Lower lobe of right lung (tissue), 2 donors: ENCODE measurements around the gene VWA5B1. TPM values are rescaled to one million over a fixed set of nuclear protein-coding genes. Genes with fewer than 3 reads are reported as not detected.

Experiments used
- ATAC-seq, 2 donors: fragments of 200-7000 bp; cut with Tn5 transposase; one replicate each; pipeline ENCODE4 v1.9.1; 2020 to 2022; ENCODE audit warnings: mild to moderate bottlenecking in 2 of 2, moderate library complexity in 2 of 2
- DNase-seq: peaks from one replicate; pipeline ENCODE4 v3.0.0-alpha.2; 2020
- H3K27ac ChIP-seq: fragments of 200-600 bp; one replicate; pipeline ENCODE4 v1.8.0; 2022
- H3K27me3 ChIP-seq: fragments of 200-600 bp; one replicate; pipeline ENCODE4 v1.8.0; 2022; ENCODE audit warnings: low read depth
- H3K36me3 ChIP-seq: fragments of 200-600 bp; one replicate; pipeline ENCODE4 v1.8.0; 2022; ENCODE audit warnings: mild to moderate bottlenecking
- H3K4me1 ChIP-seq: fragments of 200-600 bp; one replicate; pipeline ENCODE4 v1.8.0; 2022
- H3K4me3 ChIP-seq: fragments of 200-600 bp; one replicate; pipeline ENCODE4 v1.8.0; 2022; ENCODE audit warnings: mild to moderate bottlenecking
- H3K9me3 ChIP-seq: fragments of 200-600 bp; one replicate; pipeline ENCODE4 v1.8.0; 2022
- intact Hi-C: fragments of 100-400 bp; cut with DNase I; formaldehyde crosslinking; loops from one replicate; pipeline ENCODE4 v1.11.0; 2022
- total RNA-seq: library from RNA; stranded (reverse); fragmentation: NEBNext Ultra II Directional; extraction: Animal tissue kit (Norgen Biotek cat#: 25700); gene quantifications from one replicate; pipeline ENCODE4 v1.2.1, GENCODE V29; 2021
- TF ChIP-seq, protein P1 (sequence below): fragments of 200-600 bp; IDR thresholded peaks from one replicate; pipeline ENCODE4 v1.8.0; 2022; ENCODE audit warnings: antibody characterized with exemption, mild to moderate bottlenecking
- donor health status: DM: no; HTN: yes; CAD: no; lungs with severe emphysema.

Gene VWA5B1
- total RNA-seq, 1 donor from 2014 or later = 0.30 TPM

DNA sequence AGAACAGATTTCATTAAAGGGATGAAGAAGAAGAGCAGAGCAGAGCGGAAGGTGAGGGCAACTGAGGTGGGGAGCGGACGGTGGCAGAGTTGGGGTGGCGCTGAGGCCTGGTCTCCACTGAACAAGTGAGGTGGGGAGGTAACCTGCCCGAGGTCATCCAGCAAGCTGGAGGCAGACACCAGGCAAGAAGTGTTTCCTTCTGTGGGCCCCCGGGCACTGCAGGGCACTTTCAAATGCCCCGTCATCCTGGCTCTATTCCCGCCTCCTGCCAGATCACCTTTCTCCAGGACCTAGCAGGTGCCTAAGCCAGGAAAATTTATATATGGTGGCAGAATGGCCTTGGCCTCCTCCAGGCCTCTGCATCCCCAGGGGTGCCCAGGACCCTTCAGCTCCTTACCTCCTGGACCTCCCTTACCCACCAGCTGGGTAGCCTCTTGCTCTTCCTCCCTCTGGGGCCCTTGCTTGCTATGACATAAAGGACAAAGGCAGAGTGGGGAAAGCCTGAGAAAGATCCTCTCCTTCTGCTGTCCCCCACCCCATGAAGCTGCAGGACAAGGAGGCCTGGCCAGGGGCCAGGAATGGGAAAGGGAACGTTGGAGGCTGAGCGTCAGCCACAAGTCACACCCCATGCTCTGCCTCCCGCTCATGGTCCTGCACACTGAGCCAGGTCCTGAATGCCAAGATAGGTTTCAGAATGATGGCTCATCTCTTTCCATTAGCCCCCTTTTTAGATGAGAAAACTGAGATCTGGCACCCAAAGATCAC, 29.0 kb downstream of the VWA5B1 start:
- TF ChIP-seq, protein P1, sequence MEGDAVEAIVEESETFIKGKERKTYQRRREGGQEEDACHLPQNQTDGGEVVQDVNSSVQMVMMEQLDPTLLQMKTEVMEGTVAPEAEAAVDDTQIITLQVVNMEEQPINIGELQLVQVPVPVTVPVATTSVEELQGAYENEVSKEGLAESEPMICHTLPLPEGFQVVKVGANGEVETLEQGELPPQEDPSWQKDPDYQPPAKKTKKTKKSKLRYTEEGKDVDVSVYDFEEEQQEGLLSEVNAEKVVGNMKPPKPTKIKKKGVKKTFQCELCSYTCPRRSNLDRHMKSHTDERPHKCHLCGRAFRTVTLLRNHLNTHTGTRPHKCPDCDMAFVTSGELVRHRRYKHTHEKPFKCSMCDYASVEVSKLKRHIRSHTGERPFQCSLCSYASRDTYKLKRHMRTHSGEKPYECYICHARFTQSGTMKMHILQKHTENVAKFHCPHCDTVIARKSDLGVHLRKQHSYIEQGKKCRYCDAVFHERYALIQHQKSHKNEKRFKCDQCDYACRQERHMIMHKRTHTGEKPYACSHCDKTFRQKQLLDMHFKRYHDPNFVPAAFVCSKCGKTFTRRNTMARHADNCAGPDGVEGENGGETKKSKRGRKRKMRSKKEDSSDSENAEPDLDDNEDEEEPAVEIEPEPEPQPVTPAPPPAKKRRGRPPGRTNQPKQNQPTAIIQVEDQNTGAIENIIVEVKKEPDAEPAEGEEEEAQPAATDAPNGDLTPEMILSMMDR = no peak
- no peak for ATAC-seq
- no peak overlapping the region for H3K27ac ChIP-seq
- H3K4me1 ChIP-seq = peaks cover 16% of the 10 kb centered on the region
- peaks cover 12% of the 10 kb centered on the region for H3K27me3 ChIP-seq
- no peaks in the 10 kb centered on the region for H3K36me3 ChIP-seq
- no peak overlapping the region for H3K4me3 ChIP-seq
- intact Hi-C loops = no loop called here
- no peaks in the 10 kb centered on the region for H3K9me3 ChIP-seq
- no peak for DNase-seq

DNA sequence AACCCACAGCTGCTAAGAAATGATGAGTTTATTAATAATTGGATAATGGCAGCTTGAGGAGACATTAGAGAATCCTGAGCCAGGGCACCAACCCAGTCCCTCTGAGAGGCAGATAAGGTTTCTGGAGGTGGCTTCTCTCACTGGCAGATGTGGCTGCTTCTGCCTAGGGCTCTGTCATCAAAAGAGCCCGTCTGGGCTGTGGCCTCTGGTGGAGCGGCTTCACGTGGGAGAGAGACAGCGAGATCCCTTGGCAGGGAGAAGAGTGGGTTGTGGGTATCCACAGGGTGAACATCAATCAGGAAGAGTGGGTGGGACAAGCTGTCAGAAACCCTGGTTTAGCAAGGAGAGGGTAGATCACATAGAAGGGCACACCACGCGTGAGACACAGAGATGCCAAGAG, 30.0 kb downstream of the VWA5B1 start:
- Histone ChIP-seq H3K36me3 (no peaks in the 10 kb centered on the region), H3K4me1 (peaks cover 23% of the 10 kb centered on the region), H3K27me3 (peaks cover 7% of the 10 kb centered on the region), H3K27ac (no peak overlapping the region), H3K4me3 (no peak overlapping the region), H3K9me3 (no peaks in the 10 kb centered on the region)
- TF ChIP-seq, protein P1 = no peak
- no peak for DNase-seq
- intact Hi-C loops = no loop called here
- no peak for ATAC-seq

DNA sequence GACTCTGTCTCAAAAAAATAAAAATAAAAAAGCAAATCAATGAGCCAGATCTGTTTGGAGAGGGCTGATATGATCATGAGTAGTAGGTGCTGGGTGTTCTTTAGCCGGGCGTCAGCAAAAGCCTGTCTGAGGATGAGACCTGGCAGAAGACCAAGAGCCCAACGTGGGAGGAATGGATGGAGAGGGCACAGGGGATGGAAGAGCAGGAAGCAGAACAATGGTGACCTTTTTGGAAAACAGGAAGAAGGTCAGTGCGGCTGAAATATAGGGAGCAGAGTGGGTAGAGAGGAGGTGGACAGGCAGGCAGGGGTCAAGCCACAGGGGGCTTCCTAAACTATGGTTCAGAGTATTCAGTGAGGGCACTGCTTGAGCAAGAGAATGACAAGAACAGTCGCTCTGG, 30.9 kb downstream of the VWA5B1 start:
- peaks cover 7% of the 10 kb centered on the region for H3K27me3 ChIP-seq
- TF ChIP-seq, protein P1 = no peak

DNA sequence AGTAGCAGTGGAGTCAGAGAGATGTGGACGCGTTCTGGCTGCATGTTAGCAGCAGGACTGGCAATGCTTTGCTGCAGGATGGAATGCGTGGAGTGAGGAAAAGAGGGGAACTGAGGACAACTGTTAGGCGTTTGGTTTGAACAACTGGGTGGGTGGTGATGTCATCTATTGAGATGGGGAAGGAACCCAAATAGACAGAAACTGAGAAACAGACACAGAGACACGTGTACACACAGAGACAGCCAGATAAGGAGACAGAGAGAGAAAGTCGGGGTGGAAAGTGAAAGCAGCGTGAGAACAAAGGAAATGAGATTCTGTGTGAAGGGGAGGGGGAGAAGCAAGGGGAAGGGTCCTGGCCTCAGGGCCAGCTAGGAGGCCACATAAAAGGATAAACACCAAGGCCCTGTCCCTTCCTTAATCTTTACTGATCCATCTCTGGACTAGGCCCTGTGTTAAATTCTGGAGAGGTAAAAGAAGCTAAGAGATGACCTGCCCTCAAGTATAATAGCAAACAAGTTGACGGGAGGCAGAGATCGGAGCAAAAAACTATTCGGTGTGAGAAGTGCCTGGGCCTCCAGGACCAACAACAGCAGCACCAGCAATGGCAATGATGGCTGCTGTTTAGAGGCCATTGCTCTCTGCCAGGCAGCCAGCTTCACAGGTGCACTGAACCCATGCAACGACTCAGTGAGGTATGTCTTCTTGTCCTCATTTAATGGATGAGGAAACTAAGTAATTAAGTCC, 31.6 kb downstream of the VWA5B1 start:
- no peak for DNase-seq
- Histone ChIP-seq H3K27me3 (peaks cover 7% of the 10 kb centered on the region), H3K4me1 (peaks cover 23% of the 10 kb centered on the region), H3K9me3 (no peaks in the 10 kb centered on the region), H3K36me3 (no peaks in the 10 kb centered on the region), H3K4me3 (no peak overlapping the region), H3K27ac (peak overlapping the region; percentile 33)
- no peak for ATAC-seq
- TF ChIP-seq, protein P1 = no peak
- intact Hi-C loops = no loop called here

More for the DNA sequence above, 30.9 kb downstream of the VWA5B1 start:
- Histone ChIP-seq H3K9me3 (no peaks in the 10 kb centered on the region), H3K4me1 (peaks cover 23% of the 10 kb centered on the region), H3K4me3 (no peak overlapping the region), H3K27ac (no peak overlapping the region), H3K36me3 (no peaks in the 10 kb centered on the region)
- DNase-seq = no peak
- no peak for ATAC-seq
- intact Hi-C loops = no loop called here

DNA sequence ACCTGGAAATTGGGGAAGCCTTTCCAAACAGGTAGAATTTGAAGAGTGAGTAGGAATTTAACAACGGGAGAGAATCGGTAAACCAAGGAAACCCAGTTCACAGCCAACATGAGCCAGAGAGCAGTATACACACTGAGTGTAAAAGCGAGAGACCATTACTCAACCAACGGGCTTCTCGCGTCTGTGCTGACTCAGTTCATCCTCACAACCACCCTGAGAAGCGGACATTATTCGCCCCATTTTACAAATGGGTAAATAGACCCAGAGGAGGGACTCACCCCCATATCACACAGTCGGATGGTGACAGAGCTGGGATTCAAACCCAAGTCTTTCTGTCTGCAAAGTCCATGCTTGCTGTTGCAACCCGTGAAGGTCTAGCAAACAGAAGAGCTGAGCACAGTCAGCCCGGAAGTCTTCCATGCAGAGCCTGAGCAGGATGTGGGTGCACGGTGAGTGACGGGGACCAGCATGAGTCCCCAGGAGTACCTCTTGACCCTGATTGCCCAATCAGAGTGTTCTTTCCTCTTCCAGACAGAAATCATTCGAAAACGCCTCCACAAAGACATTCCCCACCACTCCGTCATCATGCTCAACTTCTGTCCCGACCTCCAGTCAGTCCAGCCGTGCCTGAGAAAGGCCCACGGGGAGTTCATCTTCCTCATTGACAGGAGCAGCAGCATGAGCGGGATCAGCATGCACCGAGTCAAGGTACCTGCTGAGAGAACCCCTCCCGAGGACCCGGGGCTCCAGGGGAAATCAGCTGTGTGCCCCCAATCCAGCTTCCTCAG, 32.3 kb downstream of the VWA5B1 start:
- Histone ChIP-seq H3K4me3 (no peak overlapping the region), H3K4me1 (peaks cover 23% of the 10 kb centered on the region), H3K27me3 (peaks cover 7% of the 10 kb centered on the region), H3K36me3 (no peaks in the 10 kb centered on the region), H3K9me3 (no peaks in the 10 kb centered on the region), H3K27ac (peak overlapping the region; percentile 33)
- ATAC-seq (peak; percentile 25 to 51), DNase-seq (no peak)
- TF ChIP-seq, protein P1 = no peak
- intact Hi-C loops = no loop called here
